HepG2 (cell line): Measurements from ENCODE around the gene MYOM1. TPM values are rescaled to one million over a fixed set of nuclear protein-coding genes. Genes with fewer than 3 reads are reported as not detected.

Experiments
- ATAC-seq: fragments of 200-7000 bp; cut with Tn5 transposase; 3 replicates; pipeline ENCODE4 v1.9.1; 2020; ENCODE audit warnings: mild to moderate bottlenecking, moderate library complexity
- BruUV-seq: library from RNA; stranded (reverse); fragments of 400-500 nt; replicated peaks from 2 replicates; lab custom pipeline; 2021; lab: Mats Ljungman, UMichigan
- CTCF ChIA-PET: fragments of 300-600 bp; formaldehyde crosslinking; extraction: SDS; loops from one replicate; lab custom pipeline; 2021; ENCODE audit warnings: low total read pairs, inconsistent platforms, low intra/inter-chr PET ratio; lab: Yijun Ruan, JAX
- POLR2A ChIA-PET: fragments of 350-600 bp; sonication (Branson Sonifier 250); formaldehyde crosslinking; loops from one replicate; lab custom pipeline; 2020; ENCODE audit warnings: antibody characterized with exemption, inconsistent platforms; lab: Yijun Ruan, JAX
- DNase-seq: peaks from one replicate; pipeline ENCODE4 v3.0.0-alpha.2; 2015; ENCODE audit warnings: low spot score
- FAIRE-seq: peaks from 3 replicates; lab custom pipeline; 2011; peaks lifted over from hg19 to GRCh38; lab: Jason Lieb, UNC
- H2AFZ ChIP-seq: one replicate; pipeline ENCODE4 v1.6.1; 2011; ENCODE audit warnings: low read length, inconsistent platforms
- H3K27ac ChIP-seq: fragments of 300-600 bp; 3 replicates; pipeline ENCODE4 v1.8.0; 2011; ENCODE audit warnings: mixed run types, mild to moderate bottlenecking, mixed read lengths, low read length, inconsistent platforms; ENCODE audit not compliant: insufficient read depth; ENCODE audit errors: extremely low read length
- H3K27me3 ChIP-seq, 2 experiments: fragments of 200-600 bp in 1 of 2; 2 replicates in 1 of 2; 3 replicates in 1 of 2; pipeline versions ENCODE4 v1.6.0 to v1.8.0; 2011; ENCODE audit warnings: low read length in 2 of 2, mild to moderate bottlenecking in 2 of 2, moderate library complexity in 2 of 2, inconsistent platforms in 1 of 2; ENCODE audit not compliant: insufficient read depth in 2 of 2, control insufficient read depth in 1 of 2
- H3K36me3 ChIP-seq, 2 experiments: fragments of 200-600 bp in 1 of 2; replicated peaks in 1 of 2; 2 replicates in 1 of 2; 3 replicates in 1 of 2; pipeline versions ENCODE4 v1.5.1 to v1.8.0; 2011; ENCODE audit warnings: low read length in 2 of 2, inconsistent platforms in 1 of 2; ENCODE audit not compliant: insufficient read depth in 2 of 2, control insufficient read depth in 1 of 2
- H3K4me1 ChIP-seq: 2 replicates; pipeline ENCODE4 v1.5.1; 2012; ENCODE audit warnings: low read length, inconsistent platforms; ENCODE audit not compliant: insufficient read depth
- H3K4me2 ChIP-seq: 2 replicates; pipeline ENCODE4 v1.6.0; 2011; ENCODE audit warnings: low read depth, low read length, inconsistent platforms
- H3K4me3 ChIP-seq, 3 experiments: fragments of 200-600 bp in 1 of 3; sonication (generic), shearing (Covaris generic) in 1 of 3; replicated peaks in 1 of 3; 2 replicates each; pipeline ENCODE4 v1.5.1; 2011 to 2016; ENCODE audit warnings: low read length in 3 of 3, inconsistent platforms in 2 of 3, low read depth in 2 of 3, mild to moderate bottlenecking in 2 of 3, control low read depth in 1 of 3, mixed read lengths in 1 of 3; ENCODE audit not compliant: insufficient read depth in 1 of 3
- H3K79me2 ChIP-seq: one replicate; pipeline ENCODE4 v1.6.1; 2011; ENCODE audit warnings: low read length, inconsistent platforms; ENCODE audit not compliant: insufficient read depth
- H3K9ac ChIP-seq: 2 replicates; pipeline ENCODE4 v1.6.0; 2011; ENCODE audit warnings: mild to moderate bottlenecking, low read depth, low read length, inconsistent platforms; ENCODE audit not compliant: insufficient read depth
- H3K9me3 ChIP-seq: 2 replicates; pipeline ENCODE4 v1.5.1; 2012; ENCODE audit warnings: mild to moderate bottlenecking, low read length
- H4K20me1 ChIP-seq: 2 replicates; pipeline ENCODE4 v1.6.0; 2011; ENCODE audit warnings: inconsistent platforms, mild to moderate bottlenecking, low read length, moderate library complexity; ENCODE audit not compliant: insufficient read depth
- FOXP1 ChIP-seq, 2 experiments: fragments of 450-650 bp in 1 of 2; IDR thresholded peaks; 2 replicates each; pipeline ENCODE4 v1.6.1; 2017 to 2018; ENCODE audit warnings: antibody characterized with exemption in 1 of 2
- GABPA ChIP-seq, 2 experiments: IDR thresholded peaks; 2 replicates each; pipeline ENCODE4 v1.6.1; 2011 to 2016; ENCODE audit warnings: low read depth in 2 of 2, low read length in 1 of 2, missing biosample characterization in 1 of 2, missing genetic modification characterization in 1 of 2
- HOXA3 ChIP-seq: sonication (generic); formaldehyde crosslinking; IDR thresholded peaks from 2 replicates; pipeline ENCODE4 v1.5.0; 2020; ENCODE audit warnings: missing genetic modification reagents
- HOXA9 ChIP-seq: sonication (generic); formaldehyde crosslinking; IDR thresholded peaks from 2 replicates; pipeline ENCODE4 v1.8.1; 2022; ENCODE audit warnings: missing genetic modification reagents, mild to moderate bottlenecking, moderate library complexity, borderline replicate concordance
- LCORL ChIP-seq, 2 experiments: fragments of 450-650 bp in 1 of 2; sonication (generic) in 1 of 2; formaldehyde crosslinking in 1 of 2; IDR thresholded peaks; 2 replicates each; pipeline versions ENCODE4 v1.5.0 to v1.6.1; 2017 to 2020; ENCODE audit warnings: antibody characterized with exemption in 1 of 2, missing genetic modification reagents in 1 of 2
- PAXIP1 ChIP-seq: sonication (generic); formaldehyde crosslinking; conservative IDR thresholded peaks from 2 replicates; pipeline ENCODE4 v1.4.0; 2020; ENCODE audit warnings: mild to moderate bottlenecking, missing genetic modification reagents, moderate library complexity
- POGZ ChIP-seq: sonication (generic); formaldehyde crosslinking; IDR thresholded peaks from 2 replicates; pipeline ENCODE4 v1.4.0; 2020; ENCODE audit warnings: mild to moderate bottlenecking, missing genetic modification reagents
- SALL1 ChIP-seq: sonication (generic); formaldehyde crosslinking; IDR thresholded peaks from 2 replicates; pipeline ENCODE4 v1.8.0; 2022; ENCODE audit warnings: mild to moderate bottlenecking, missing genetic modification reagents
- SMYD3 ChIP-seq: sonication (generic); formaldehyde crosslinking; IDR thresholded peaks from 2 replicates; pipeline ENCODE4 v1.8.1; 2023; ENCODE audit warnings: mild to moderate bottlenecking, missing genetic modification reagents
- SOX5 ChIP-seq: IDR thresholded peaks from 2 replicates; pipeline ENCODE4 v1.6.1; 2016; ENCODE audit warnings: borderline replicate concordance
- ZNF660 ChIP-seq: sonication (generic); formaldehyde crosslinking; IDR thresholded peaks from 2 replicates; pipeline ENCODE4 v1.5.1; 2020; ENCODE audit warnings: mild to moderate bottlenecking, low read depth, missing genetic modification reagents, borderline replicate concordance
- WGBS: methylation state at CpG from one replicate; pipeline ENCODE4 v1.1.6; 2017; ENCODE audit warnings: low lambda C conversion rate; 5-methylcytosine and 5-hydroxymethylcytosine counted together
- in situ Hi-C: cut with HindIII; loops from 2 replicates; pipeline ENCODE4 v1.10.0; 2017; ENCODE audit warnings: low pct_unique_long_range_greater_than_20kb; ENCODE audit not compliant: extremely low pct_ligation_motif_present
- intact Hi-C: fragments of 100-400 bp; cut with micrococcal nuclease; formaldehyde crosslinking; loops from one replicate; pipeline ENCODE4 v1.10.0; 2022; ENCODE audit not compliant: unreplicated experiment
- polyA plus RNA-seq, 8 experiments: library from polyadenylated mRNA; depleted of rRNA in 3 of 8; stranded (reverse) in 7 of 8; unstranded in 1 of 8; fragments of >200 nt; fragmentation: Illumina TruSeq in 4 of 8; extraction: Trizol in 4 of 8; gene quantifications; 2 replicates each; pipeline versions ENCODE4 v1.2.1 to v1.2.3, GENCODE V29; 2011 to 2016; ENCODE audit warnings: low read depth in 4 of 8, missing spikeins in 1 of 8, mixed read lengths in 1 of 8; ENCODE audit not compliant: insufficient read depth in 1 of 8
- total RNA-seq, 5 experiments: library from RNA; depleted of rRNA; stranded (reverse); fragments of >200 nt; fragmentation: Illumina TruSeq; extraction: Trizol; gene quantifications; 2 replicates each; pipeline ENCODE4 v1.2.3, GENCODE V29; 2016; ENCODE audit warnings: low read depth in 1 of 5
- TF ChIP-seq, protein P1 (sequence below): IDR thresholded peaks from 2 replicates; pipeline ENCODE4 v1.4.0; 2020; ENCODE audit warnings: mild to moderate bottlenecking, missing genetic modification reagents
- TF ChIP-seq, protein P2 (sequence below): sonication (generic); formaldehyde crosslinking; conservative IDR thresholded peaks from 2 replicates; pipeline ENCODE4 v1.4.0; 2020; ENCODE audit warnings: missing genetic modification reagents

The MYOM1 gene
- total and polyA plus RNA-seq, 2 of the 13 experiments (the other 11 are each of a cell fraction or from before 2014, with no cell fraction given): 0.46 to 0.98 TPM

DNA sequence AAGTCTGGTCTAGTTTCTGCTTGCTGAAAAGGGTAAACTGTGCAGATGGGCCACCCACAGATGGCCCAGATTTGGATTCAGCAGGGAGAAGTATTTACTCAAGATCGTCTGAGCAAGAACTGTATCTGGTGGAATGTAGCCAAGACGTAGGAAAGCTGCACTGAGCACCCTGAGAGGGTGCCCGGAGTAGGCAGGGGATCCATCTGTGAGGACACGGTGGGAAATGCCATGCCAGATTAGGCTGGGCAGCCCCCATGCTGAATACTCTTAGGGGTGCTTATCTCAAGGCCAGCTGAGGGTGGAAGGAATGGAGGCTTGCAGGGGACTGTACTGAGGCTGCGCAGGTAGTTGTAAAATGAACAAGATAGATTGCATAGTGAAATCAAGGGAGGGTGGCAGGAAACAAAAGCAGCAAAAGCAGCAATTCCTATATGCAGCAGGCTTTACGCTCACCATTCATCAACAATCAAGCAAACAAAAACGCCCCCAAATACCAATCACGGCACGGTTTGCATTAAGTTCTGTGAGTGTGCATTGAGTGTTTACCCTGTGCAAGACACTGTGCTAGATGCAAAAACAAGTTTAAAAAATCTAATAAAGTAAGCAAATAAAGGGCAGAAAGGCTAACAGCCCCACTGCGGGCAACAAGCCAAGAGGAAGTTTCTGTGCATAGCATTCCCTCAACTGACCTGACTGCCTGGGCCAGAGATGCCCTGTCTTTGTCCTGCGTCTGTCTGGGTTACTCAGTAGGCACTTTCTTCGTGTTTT lies 174.7 kb downstream of the MYOM1 start:
- intact Hi-C loops: no loop called here
- Histone ChIP-seq H3K4me2 (peak overlapping the region; percentile 46), H2AFZ (peak overlapping the region; percentile 23), H4K20me1 (no peaks in the 10 kb centered on the region), H3K4me3 (no peak overlapping the region; a peak in 1 of 6 replicates), H3K79me2 (no peaks in the 10 kb centered on the region), H3K9ac (peak overlapping the region; percentile 41; the same call in 1 of the 2 replicates), H3K27me3 (no peaks in the 10 kb centered on the region), H3K9me3 (no peaks in the 10 kb centered on the region), H3K4me1 (peaks cover 77% of the 10 kb centered on the region), H3K27ac (peak overlapping the region; percentile 51), H3K36me3 (no peaks in the 10 kb centered on the region)
- no TSS peak for BruUV-seq
- POLR2A ChIA-PET: interaction anchor here (0.6 to 1.0 kb wide), 2 partner anchors 18 to 33 kb away, joined by 3 read pairs; no protein-coding TSS in a partner anchor
- DNase-seq: peak; percentile 58
- ATAC-seq: peak; percentile 87
- in situ Hi-C loops: loop anchor here (25.0 kb wide), 1 partner anchor 567 kb away; no protein-coding TSS in a partner anchor
- CTCF ChIA-PET: no interaction called here
- 22% methylated on average over 12 of the region's 12 CpGs for whole genome bisulfite sequencing
- no peak for FAIRE-seq
- TF ChIP-seq LCORL (IDR thresholded peaks at IDR 0.05): no peak
- TF ChIP-seq LCORL (CRISPR knock-in tag; IDR thresholded peaks at IDR 0.05): peak; percentile 39; the same call in 1 of the 2 replicates
- TF ChIP-seq HOXA3 (CRISPR knock-in tag): 0 out of 2 replicates have a peak, but pooled peaks have one; percentile 45
- TF ChIP-seq SALL1: peak; percentile 61
- peak; percentile 22; the same call in 1 of the 2 replicates for TF ChIP-seq SMYD3
- TF ChIP-seq, protein P1, sequence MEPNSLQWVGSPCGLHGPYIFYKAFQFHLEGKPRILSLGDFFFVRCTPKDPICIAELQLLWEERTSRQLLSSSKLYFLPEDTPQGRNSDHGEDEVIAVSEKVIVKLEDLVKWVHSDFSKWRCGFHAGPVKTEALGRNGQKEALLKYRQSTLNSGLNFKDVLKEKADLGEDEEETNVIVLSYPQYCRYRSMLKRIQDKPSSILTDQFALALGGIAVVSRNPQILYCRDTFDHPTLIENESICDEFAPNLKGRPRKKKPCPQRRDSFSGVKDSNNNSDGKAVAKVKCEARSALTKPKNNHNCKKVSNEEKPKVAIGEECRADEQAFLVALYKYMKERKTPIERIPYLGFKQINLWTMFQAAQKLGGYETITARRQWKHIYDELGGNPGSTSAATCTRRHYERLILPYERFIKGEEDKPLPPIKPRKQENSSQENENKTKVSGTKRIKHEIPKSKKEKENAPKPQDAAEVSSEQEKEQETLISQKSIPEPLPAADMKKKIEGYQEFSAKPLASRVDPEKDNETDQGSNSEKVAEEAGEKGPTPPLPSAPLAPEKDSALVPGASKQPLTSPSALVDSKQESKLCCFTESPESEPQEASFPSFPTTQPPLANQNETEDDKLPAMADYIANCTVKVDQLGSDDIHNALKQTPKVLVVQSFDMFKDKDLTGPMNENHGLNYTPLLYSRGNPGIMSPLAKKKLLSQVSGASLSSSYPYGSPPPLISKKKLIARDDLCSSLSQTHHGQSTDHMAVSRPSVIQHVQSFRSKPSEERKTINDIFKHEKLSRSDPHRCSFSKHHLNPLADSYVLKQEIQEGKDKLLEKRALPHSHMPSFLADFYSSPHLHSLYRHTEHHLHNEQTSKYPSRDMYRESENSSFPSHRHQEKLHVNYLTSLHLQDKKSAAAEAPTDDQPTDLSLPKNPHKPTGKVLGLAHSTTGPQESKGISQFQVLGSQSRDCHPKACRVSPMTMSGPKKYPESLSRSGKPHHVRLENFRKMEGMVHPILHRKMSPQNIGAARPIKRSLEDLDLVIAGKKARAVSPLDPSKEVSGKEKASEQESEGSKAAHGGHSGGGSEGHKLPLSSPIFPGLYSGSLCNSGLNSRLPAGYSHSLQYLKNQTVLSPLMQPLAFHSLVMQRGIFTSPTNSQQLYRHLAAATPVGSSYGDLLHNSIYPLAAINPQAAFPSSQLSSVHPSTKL: peak; percentile 53; the same call in 1 of the 2 replicates
- 0 out of 2 replicates have a peak, but pooled peaks have one; percentile 31 for TF ChIP-seq POGZ (CRISPR knock-in tag)
- peak; percentile 67 for TF ChIP-seq PAXIP1 (CRISPR knock-in tag)
- TF ChIP-seq HOXA9 (CRISPR knock-in tag): no peak
- TF ChIP-seq SOX5 (CRISPR knock-in tag): peak; percentile 55; the same call in 1 of the 2 replicates
- no peak for TF ChIP-seq ZNF660
- no peak for TF ChIP-seq GABPA (IDR thresholded peaks at IDR 0.05; ENCODE audit: low read depth, low read length)
- peak; percentile 59; the same call in 1 of the 2 replicates for TF ChIP-seq GABPA (CRISPR knock-in tag; IDR thresholded peaks at IDR 0.05; ENCODE audit: low read depth)
- no peak for TF ChIP-seq FOXP1 (IDR thresholded peaks at IDR 0.05)
- TF ChIP-seq FOXP1 (CRISPR knock-in tag; IDR thresholded peaks at IDR 0.05): peak; percentile 63
- TF ChIP-seq, protein P2, sequence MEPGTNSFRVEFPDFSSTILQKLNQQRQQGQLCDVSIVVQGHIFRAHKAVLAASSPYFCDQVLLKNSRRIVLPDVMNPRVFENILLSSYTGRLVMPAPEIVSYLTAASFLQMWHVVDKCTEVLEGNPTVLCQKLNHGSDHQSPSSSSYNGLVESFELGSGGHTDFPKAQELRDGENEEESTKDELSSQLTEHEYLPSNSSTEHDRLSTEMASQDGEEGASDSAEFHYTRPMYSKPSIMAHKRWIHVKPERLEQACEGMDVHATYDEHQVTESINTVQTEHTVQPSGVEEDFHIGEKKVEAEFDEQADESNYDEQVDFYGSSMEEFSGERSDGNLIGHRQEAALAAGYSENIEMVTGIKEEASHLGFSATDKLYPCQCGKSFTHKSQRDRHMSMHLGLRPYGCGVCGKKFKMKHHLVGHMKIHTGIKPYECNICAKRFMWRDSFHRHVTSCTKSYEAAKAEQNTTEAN: peak; percentile 99
